IMR-90 (cell line): Measurements from ENCODE around the gene CXADR. TPM values are rescaled to one million over a fixed set of nuclear protein-coding genes. Genes with fewer than 3 reads are reported as not detected.

Source experiments
- ATAC-seq: fragments of 200-7000 bp; cut with Tn5 transposase; 2 replicates; pipeline ENCODE4 v1.9.1; 2020; ENCODE audit warnings: low read depth, mild to moderate bottlenecking, moderate library complexity
- BruUV-seq: library from RNA; stranded (reverse); fragments of 400-500 nt; replicated peaks from 2 replicates; lab custom pipeline; 2021; lab: Mats Ljungman, UMichigan
- CTCF ChIA-PET: fragments of 300-600 bp; formaldehyde crosslinking; extraction: SDS; loops from one replicate; lab custom pipeline; 2021; ENCODE audit warnings: antibody characterized with exemption; lab: Yijun Ruan, JAX
- POLR2A ChIA-PET: fragments of 300-600 bp; sonication (Branson Sonifier 250); formaldehyde crosslinking; loops from one replicate; lab custom pipeline; 2022; ENCODE audit warnings: antibody characterized with exemption; ENCODE audit not compliant: unreplicated experiment; lab: Charles Lee
- DNase-seq: peaks from one replicate; pipeline ENCODE4 v3.0.0; 2013
- H2AFZ ChIP-seq: replicated peaks from 2 replicates; pipeline ENCODE3; 2013; ENCODE audit warnings: low read length, mild to moderate bottlenecking; ENCODE audit not compliant: poor library complexity
- H2AK5ac ChIP-seq: 2 replicates; pipeline ENCODE4 v1.6.1; 2013; ENCODE audit warnings: low read depth, low read length, inconsistent platforms
- H2AK9ac ChIP-seq: replicated peaks from 2 replicates; pipeline ENCODE3; 2013; ENCODE audit warnings: mild to moderate bottlenecking, low read depth, low read length, moderate library complexity; ENCODE audit not compliant: poor library complexity
- H2BK120ac ChIP-seq: 2 replicates; pipeline ENCODE4 v1.6.1; 2013; ENCODE audit warnings: low read depth, low read length, inconsistent platforms
- H2BK15ac ChIP-seq: 3 replicates; pipeline ENCODE4 v1.6.1; 2013; ENCODE audit warnings: low read depth, low read length, inconsistent platforms
- H2BK20ac ChIP-seq: 2 replicates; pipeline ENCODE4 v1.6.1; 2013; ENCODE audit warnings: low read depth, mild to moderate bottlenecking, inconsistent platforms, low read length, moderate library complexity
- H2BK5ac ChIP-seq: 2 replicates; pipeline ENCODE4 v1.6.1; 2013; ENCODE audit warnings: mild to moderate bottlenecking, low read depth, low read length, inconsistent platforms; ENCODE audit not compliant: poor library complexity, severe bottlenecking
- H3K14ac ChIP-seq: replicated peaks from 2 replicates; pipeline ENCODE4 v1.6.1; 2013; ENCODE audit warnings: low read depth, low read length, inconsistent platforms
- H3K18ac ChIP-seq: 2 replicates; pipeline ENCODE4 v1.6.1; 2013; ENCODE audit warnings: low read depth, low read length, control low read depth
- H3K23ac ChIP-seq: 2 replicates; pipeline ENCODE4 v1.6.1; 2013; ENCODE audit warnings: low read depth, low read length, inconsistent platforms
- H3K27ac ChIP-seq: 2 replicates; pipeline ENCODE4 v1.5.1; 2013; ENCODE audit warnings: mild to moderate bottlenecking, control low read depth, low read length; ENCODE audit not compliant: insufficient read depth
- H3K27me3 ChIP-seq: 2 replicates; pipeline ENCODE4 v1.6.1; 2013; ENCODE audit warnings: low read length; ENCODE audit not compliant: control insufficient read depth, insufficient read depth
- H3K36me3 ChIP-seq: 2 replicates; pipeline ENCODE4 v1.6.1; 2013; ENCODE audit warnings: low read length, mixed read lengths; ENCODE audit not compliant: control insufficient read depth, insufficient read depth
- H3K4ac ChIP-seq: 2 replicates; pipeline ENCODE4 v1.6.1; 2013; ENCODE audit warnings: low read depth, low read length, inconsistent platforms
- H3K4me1 ChIP-seq: 2 replicates; pipeline ENCODE4 v1.6.1; 2013; ENCODE audit warnings: low read length, mixed read lengths; ENCODE audit not compliant: control insufficient read depth, insufficient read depth
- H3K4me2 ChIP-seq: 2 replicates; pipeline ENCODE4 v1.6.1; 2013; ENCODE audit warnings: low read depth, mild to moderate bottlenecking, control low read depth, low read length, moderate library complexity
- H3K4me3 ChIP-seq: 2 replicates; pipeline ENCODE4 v1.5.1; 2013; ENCODE audit warnings: low read depth, mild to moderate bottlenecking, control low read depth, low read length, moderate library complexity; ENCODE audit not compliant: insufficient read depth
- H3K56ac ChIP-seq: 2 replicates; pipeline ENCODE4 v1.6.1; 2013; ENCODE audit warnings: low read length, inconsistent platforms; ENCODE audit not compliant: insufficient read depth; ENCODE audit errors: extremely low read depth
- H3K79me1 ChIP-seq, 2 experiments: 2 replicates each; pipeline ENCODE4 v1.6.1; 2013; ENCODE audit warnings: low read length in 2 of 2, inconsistent platforms in 1 of 2, low read depth in 1 of 2
- H3K9ac ChIP-seq: 2 replicates; pipeline ENCODE4 v1.6.1; 2013; ENCODE audit warnings: low read depth, low read length, control low read depth
- H3K9me1 ChIP-seq: 2 replicates; pipeline ENCODE4 v1.6.1; 2013; ENCODE audit warnings: low read length, inconsistent platforms; ENCODE audit not compliant: insufficient read depth
- H3K9me3 ChIP-seq: 2 replicates; pipeline ENCODE4 v1.6.1; 2013; ENCODE audit warnings: low read length; ENCODE audit not compliant: control insufficient read depth, insufficient read depth
- H4K20me1 ChIP-seq: 2 replicates; pipeline ENCODE4 v1.6.1; 2013; ENCODE audit warnings: low read length, inconsistent platforms; ENCODE audit not compliant: insufficient read depth
- H4K5ac ChIP-seq: 2 replicates; pipeline ENCODE4 v1.6.1; 2013; ENCODE audit warnings: mild to moderate bottlenecking, low read depth, low read length, control low read depth
- H4K8ac ChIP-seq, 2 experiments: 2 replicates each; pipeline ENCODE4 v1.6.1; 2013; ENCODE audit warnings: low read depth in 2 of 2, low read length in 2 of 2, control low read depth in 1 of 2, inconsistent platforms in 1 of 2
- H4K91ac ChIP-seq: 2 replicates; pipeline ENCODE4 v1.6.1; 2013; ENCODE audit warnings: low read depth, low read length, inconsistent platforms; ENCODE audit not compliant: insufficient read depth
- ELK1 ChIP-seq: fragments of 150-350 bp; IDR thresholded peaks from 2 replicates; pipeline ENCODE4 v1.6.1; 2016; ENCODE audit warnings: low read depth, mild to moderate bottlenecking, low read length, moderate library complexity, borderline replicate concordance
- MXI1 ChIP-seq: IDR thresholded peaks from 2 replicates; pipeline ENCODE4 v1.6.1; 2012; ENCODE audit warnings: low read depth, mild to moderate bottlenecking, low read length, moderate library complexity, borderline replicate concordance
- NFE2L2 ChIP-seq: fragments of 150-350 bp; IDR thresholded peaks from 2 replicates; pipeline ENCODE4 v1.6.1; 2016; ENCODE audit warnings: low read depth, mild to moderate bottlenecking, low read length
- RAD21 ChIP-seq: IDR thresholded peaks from 2 replicates; pipeline ENCODE4 v1.6.1; 2012; ENCODE audit warnings: low read length, improper control_type of control experiment
- WGBS, 2 experiments: methylation state at CpG; one replicate each; pipeline versions ENCODE4 v1.1.5 to v1.1.7; 2013; ENCODE audit warnings: missing lambda C conversion rate in 2 of 2; ENCODE audit not compliant: insufficient read length in 1 of 2; ENCODE audit errors: extremely low coverage in 2 of 2; 5-methylcytosine and 5-hydroxymethylcytosine counted together
- dilution Hi-C: fragments of 300-500 bp; cut with HindIII; formaldehyde crosslinking; loops from one replicate; pipeline ENCODE4 v1.14.3; 2018; ENCODE audit warnings: low sequenced_read_pairs; ENCODE audit not compliant: unreplicated experiment
- in situ Hi-C: fragments of 300-500 bp; cut with MboI; formaldehyde crosslinking; loops from 3 replicates; pipeline ENCODE4 v1.14.3; 2019; ENCODE audit warnings: low sequenced_read_pairs, inconsistent platforms, mixed read lengths
- intact Hi-C: fragments of 100-400 bp; cut with micrococcal nuclease; formaldehyde crosslinking; loops from 2 replicates; pipeline ENCODE4 v1.10.0; 2022
- polyA plus RNA-seq, 3 experiments: library from polyadenylated mRNA; depleted of rRNA; stranded (reverse); fragments of >200 nt; gene quantifications; 2 replicates each; pipeline ENCODE4 v1.2.3, GENCODE V29; 2012; ENCODE audit warnings: low replicate concordance in 1 of 3
- total RNA-seq: library from RNA; depleted of rRNA; stranded (reverse); fragments of >200 nt; gene quantifications from 2 replicates; pipeline ENCODE4 v1.2.3, GENCODE V29; 2012

Gene CXADR
- total and polyA plus RNA-seq, 2 of the 4 experiments (the other 2 are of a cell fraction), result 0.21 to 1.1 TPM

GRCh38 chr21:17580319-17580718, 67.5 kb downstream of the CXADR start:
- Histone ChIP-seq H3K18ac (no peak overlapping the region), H3K14ac (no peak overlapping the region), H2AK9ac (no peak overlapping the region), H2AK5ac (no peak overlapping the region), H3K36me3 (no peaks in the 10 kb centered on the region), H3K9ac (no peak overlapping the region), H3K4me3 (no peak overlapping the region), H3K56ac (no peak overlapping the region), H2BK20ac (no peak overlapping the region), H2BK120ac (no peak overlapping the region), H4K91ac (no peak overlapping the region), H3K23ac (no peak overlapping the region), H3K4ac (no peak overlapping the region), H3K9me3 (no peaks in the 10 kb centered on the region), H3K27me3 (no peaks in the 10 kb centered on the region; the same call in none of the 2 replicates), H2AFZ (no peak overlapping the region), H4K8ac (no peak overlapping the region), H2BK5ac (no peak overlapping the region), H3K9me1 (no peaks in the 10 kb centered on the region), H2BK15ac (no peak overlapping the region), H3K4me2 (no peak overlapping the region), H3K4me1 (no peaks in the 10 kb centered on the region), H3K27ac (no peak overlapping the region), H4K20me1 (no peaks in the 10 kb centered on the region), H4K5ac (no peak overlapping the region), H3K79me1 (no peaks in the 10 kb centered on the region)
- in situ Hi-C loops, result loop anchor here (5.0 kb wide), 1 partner anchor 193 kb away; no protein-coding TSS in a partner anchor
- intact Hi-C loops, result no loop called here
- CTCF ChIA-PET, result no interaction called here
- WGBS, 2 experiments, result no CpG with 5 or more reads among the region's 8 CpGs
- DNase-seq, result no peak
- dilution Hi-C loops, result no loop called here
- BruUV-seq, result no TSS peak
- ATAC-seq, result no peak
- TF ChIP-seq ELK1 (no peak), MXI1 (no peak), RAD21 (no peak), NFE2L2 (no peak)
- POLR2A ChIA-PET, result no interaction called here
